Measurements from ENCODE around the gene NT5C1A. TPM values are rescaled to one million over a fixed set of nuclear protein-coding genes. Genes with fewer than 3 reads are reported as not detected.

NT5C1A gene
- polyA plus RNA-seq, 1 experiment: not detected

- Histone ChIP-seq H3K9me3 (ENCODE audit: control insufficient read depth, insufficient read depth, low read length) (no peaks in the 10 kb centered on the region), H3K4me3 (ENCODE audit: low read depth, low read length) (peak overlapping the region; percentile 39), H3K27me3 (ENCODE audit: control insufficient read depth, insufficient read depth, low read length) (peaks cover 47% of the 10 kb centered on the region), H3K27ac (ENCODE audit: low read depth, low read length) (no peak overlapping the region)
- CTCF ChIA-PET: interaction anchor here (0.7 to 2.5 kb wide), 3 partner anchors 13 to 43 kb away, joined by 3 to 8 read pairs (median 3); no protein-coding TSS in a partner anchor
- no peak for DNase-seq (ENCODE audit: low read depth, low spot score)
- POLR2A ChIA-PET: no interaction called here
- no peak for TF ChIP-seq CTCF (IDR thresholded peaks at IDR 0.05; ENCODE audit: low read depth, low read length)
These were observed 29.1 kb upstream of the NT5C1A start for GRCh38 chr1:39701049-39701439.

GRCh38 chr1:39700348-39700747 is 28.4 kb upstream of the NT5C1A start:
- CTCF ChIA-PET: interaction anchor here (0.7 to 2.5 kb wide), 3 partner anchors 13 to 94 kb away, joined by 3 to 8 read pairs (median 4); no protein-coding TSS in a partner anchor
- no peak overlapping the region for H3K4me3 ChIP-seq (ENCODE audit: low read depth, low read length)
- H3K9me3 ChIP-seq (ENCODE audit: control insufficient read depth, insufficient read depth, low read length): no peaks in the 10 kb centered on the region
- POLR2A ChIA-PET: no interaction called here
- no peak for TF ChIP-seq CTCF (IDR thresholded peaks at IDR 0.05; ENCODE audit: low read depth, low read length)
- DNase-seq (ENCODE audit: low read depth, low spot score): no peak
- peaks cover 47% of the 10 kb centered on the region for H3K27me3 ChIP-seq (ENCODE audit: control insufficient read depth, insufficient read depth, low read length)
- no peak overlapping the region for H3K27ac ChIP-seq (ENCODE audit: low read depth, low read length)

GRCh38 chr1:39699419-39699818 is 27.5 kb upstream of the NT5C1A start:
- POLR2A ChIA-PET: no interaction called here
- CTCF ChIA-PET: no interaction called here
- peak; percentile 16 for TF ChIP-seq CTCF (IDR thresholded peaks at IDR 0.05; ENCODE audit: low read depth, low read length)

GRCh38 chr1:39698568-39698967 is 26.7 kb upstream of the NT5C1A start:
- CTCF ChIA-PET: no interaction called here
- POLR2A ChIA-PET: no interaction called here
- Histone ChIP-seq H3K4me3 (ENCODE audit: low read depth, low read length) (no peak overlapping the region), H3K27me3 (ENCODE audit: control insufficient read depth, insufficient read depth, low read length) (peaks cover 51% of the 10 kb centered on the region), H3K27ac (ENCODE audit: low read depth, low read length) (no peak overlapping the region), H3K9me3 (ENCODE audit: control insufficient read depth, insufficient read depth, low read length) (no peaks in the 10 kb centered on the region)
- no peak for TF ChIP-seq CTCF (IDR thresholded peaks at IDR 0.05; ENCODE audit: low read depth, low read length)
- no peak for DNase-seq (ENCODE audit: low read depth, low spot score)

More at GRCh38 chr1:39699419-39699818, 27.5 kb upstream of the NT5C1A start:
- H3K4me3 ChIP-seq (ENCODE audit: low read depth, low read length): no peak overlapping the region
- DNase-seq (ENCODE audit: low read depth, low spot score): no peak
- H3K27ac ChIP-seq (ENCODE audit: low read depth, low read length): no peak overlapping the region
- peaks cover 47% of the 10 kb centered on the region for H3K27me3 ChIP-seq (ENCODE audit: control insufficient read depth, insufficient read depth, low read length)
- no peaks in the 10 kb centered on the region for H3K9me3 ChIP-seq (ENCODE audit: control insufficient read depth, insufficient read depth, low read length)

- no peak for DNase-seq (ENCODE audit: low read depth, low spot score)
- Histone ChIP-seq H3K27ac (ENCODE audit: low read depth, low read length) (no peak overlapping the region), H3K9me3 (ENCODE audit: control insufficient read depth, insufficient read depth, low read length) (peaks cover 7% of the 10 kb centered on the region; the same call in 1 of the 2 replicates), H3K4me3 (ENCODE audit: low read depth, low read length) (no peak overlapping the region), H3K27me3 (ENCODE audit: control insufficient read depth, insufficient read depth, low read length) (peaks cover 63% of the 10 kb centered on the region)
- TF ChIP-seq CTCF (IDR thresholded peaks at IDR 0.05; ENCODE audit: low read depth, low read length): no peak
- POLR2A ChIA-PET: no interaction called here
- CTCF ChIA-PET: no interaction called here
These were observed 24.5 kb upstream of the NT5C1A start for GRCh38 chr1:39696448-39696847.
